HT-29 (cell line): ENCODE measurements around the gene GTPBP3. TPM values are rescaled to one million over a fixed set of nuclear protein-coding genes. Genes with fewer than 3 reads are reported as not detected.

Experiments
- DNase-seq: peaks from one replicate; pipeline ENCODE4 v3.0.0-alpha.2; 2015; ENCODE audit warnings: low spot score
- total RNA-seq: library from RNA; depleted of rRNA; stranded (reverse); fragments of >200 nt; shearing (Covaris generic); gene quantifications from 2 replicates; pipeline ENCODE4 v1.2.3, GENCODE V29; 2014

GTPBP3 gene
- total RNA-seq, 1 experiment from 2014 or later, result 64.4 TPM

GRCh38 chr19:17327654-17328516 is 9.5 kb upstream of the GTPBP3 start:
- DNase-seq, result peak; percentile 89

GRCh38 chr19:17328517-17329365 is 8.6 kb upstream of the GTPBP3 start:
- DNase-seq, result no peak

GRCh38 chr19:17329366-17330261 is 7.7 kb upstream of the GTPBP3 start:
- no peak for DNase-seq

GRCh38 chr19:17330262-17331044 is 6.9 kb upstream of the GTPBP3 start:
- no peak for DNase-seq

- DNase-seq, result peak; percentile 20
These were observed 6.3 kb upstream of the GTPBP3 start for GRCh38 chr19:17331045-17331558.

GRCh38 chr19:17332360-17332676 is 5.0 kb upstream of the GTPBP3 start:
- DNase-seq, result no peak

- peak; percentile 34 for DNase-seq
These were observed 4.4 kb upstream of the GTPBP3 start for GRCh38 chr19:17332677-17333581.

- DNase-seq, result peak; percentile 71
These were observed 3.5 kb upstream of the GTPBP3 start for GRCh38 chr19:17333611-17334413.

- peak; percentile 94 for DNase-seq
These were observed 2.6 kb upstream of the GTPBP3 start, which contains the start of gene ANO8 for GRCh38 chr19:17334414-17335409. ANO8 (minus strand) TSS chr19:17334855; CDS start chr19:17334670, 185 bp downstream.

GRCh38 chr19:17335575-17335974 is 1.8 kb upstream of the GTPBP3 start:
- DNase-seq, result no peak

GRCh38 chr19:17337675-17338432 is 501 bp downstream of the GTPBP3 start:
- DNase-seq, result peak; percentile 21

GRCh38 chr19:17338433-17339078 is 1.2 kb downstream of the GTPBP3 start:
- DNase-seq, result no peak

- peak; percentile 13 for DNase-seq
These were observed 1.9 kb downstream of the GTPBP3 start for GRCh38 chr19:17339088-17339741.

GRCh38 chr19:17340302-17340870 is 3.0 kb downstream of the GTPBP3 start:
- DNase-seq, result peak; percentile 40

GRCh38 chr19:17340871-17341357 is 3.6 kb downstream of the GTPBP3 start:
- no peak for DNase-seq
